RWPE2 (cell line): ENCODE data around the gene FADS1.

ENCODE experiments used
- ATAC-seq: fragments of 200-7000 bp; cut with Tn5 transposase; 3 replicates; pipeline ENCODE4 v1.9.1; 2021; ENCODE audit warnings: low read depth
- DNase-seq: peaks from one replicate; pipeline ENCODE4 v3.0.0-alpha.2; 2020; ENCODE audit warnings: low spot score
- H3K27ac ChIP-seq: fragments of 450-650 bp; 2 replicates; pipeline ENCODE4 v1.5.1; 2017; ENCODE audit warnings: mild to moderate bottlenecking; ENCODE audit not compliant: poor library complexity, severe bottlenecking
- H3K27me3 ChIP-seq: fragments of 250-450 bp; sonication (Bioruptor Pico); 2 replicates; pipeline ENCODE4 v1.5.1; 2021; ENCODE audit warnings: mild to moderate bottlenecking, moderate library complexity; ENCODE audit not compliant: insufficient read depth, poor library complexity, severe bottlenecking
- H3K36me3 ChIP-seq: fragments of 250-450 bp; sonication (Bioruptor Pico); 2 replicates; pipeline ENCODE4 v1.5.1; 2020; ENCODE audit warnings: low read depth, mild to moderate bottlenecking, moderate library complexity
- H3K4me1 ChIP-seq: fragments of 250-450 bp; sonication (Bioruptor Pico); 2 replicates; pipeline ENCODE4 v1.5.1; 2021; ENCODE audit warnings: mild to moderate bottlenecking, moderate library complexity; ENCODE audit not compliant: insufficient read depth, poor library complexity, severe bottlenecking
- H3K4me3 ChIP-seq: fragments of 250-450 bp; sonication (Bioruptor Pico); 2 replicates; pipeline ENCODE4 v1.5.1; 2021; ENCODE audit warnings: mild to moderate bottlenecking, moderate library complexity; ENCODE audit not compliant: severe bottlenecking
- H3K9me3 ChIP-seq: fragments of 250-450 bp; sonication (Bioruptor Pico); 2 replicates; pipeline ENCODE4 v1.5.1; 2021; ENCODE audit warnings: mild to moderate bottlenecking, moderate library complexity; ENCODE audit not compliant: severe bottlenecking
- TF ChIP-seq, protein P1 (sequence below): fragments of 450-650 bp; IDR thresholded peaks from one replicate; pipeline ENCODE4 v1.5.1; 2017; ENCODE audit warnings: mild to moderate bottlenecking, moderate library complexity; ENCODE audit not compliant: poor library complexity, severe bottlenecking

The FADS1 gene

GRCh38 chr11:61854966-61855714 lies 38.3 kb upstream of the FADS1 start:
- H3K27me3 ChIP-seq: no peaks in the 10 kb centered on the region
- no peak overlapping the region for H3K4me3 ChIP-seq
- no peaks in the 10 kb centered on the region for H3K9me3 ChIP-seq
- no peak overlapping the region for H3K27ac ChIP-seq
- peaks cover 97% of the 10 kb centered on the region for H3K36me3 ChIP-seq
- H3K4me1 ChIP-seq: no peaks in the 10 kb centered on the region
- ATAC-seq (no peak), DNase-seq (peak; percentile 46)
- TF ChIP-seq, protein P1, sequence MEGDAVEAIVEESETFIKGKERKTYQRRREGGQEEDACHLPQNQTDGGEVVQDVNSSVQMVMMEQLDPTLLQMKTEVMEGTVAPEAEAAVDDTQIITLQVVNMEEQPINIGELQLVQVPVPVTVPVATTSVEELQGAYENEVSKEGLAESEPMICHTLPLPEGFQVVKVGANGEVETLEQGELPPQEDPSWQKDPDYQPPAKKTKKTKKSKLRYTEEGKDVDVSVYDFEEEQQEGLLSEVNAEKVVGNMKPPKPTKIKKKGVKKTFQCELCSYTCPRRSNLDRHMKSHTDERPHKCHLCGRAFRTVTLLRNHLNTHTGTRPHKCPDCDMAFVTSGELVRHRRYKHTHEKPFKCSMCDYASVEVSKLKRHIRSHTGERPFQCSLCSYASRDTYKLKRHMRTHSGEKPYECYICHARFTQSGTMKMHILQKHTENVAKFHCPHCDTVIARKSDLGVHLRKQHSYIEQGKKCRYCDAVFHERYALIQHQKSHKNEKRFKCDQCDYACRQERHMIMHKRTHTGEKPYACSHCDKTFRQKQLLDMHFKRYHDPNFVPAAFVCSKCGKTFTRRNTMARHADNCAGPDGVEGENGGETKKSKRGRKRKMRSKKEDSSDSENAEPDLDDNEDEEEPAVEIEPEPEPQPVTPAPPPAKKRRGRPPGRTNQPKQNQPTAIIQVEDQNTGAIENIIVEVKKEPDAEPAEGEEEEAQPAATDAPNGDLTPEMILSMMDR: no peak

- Histone ChIP-seq H3K4me1 (no peaks in the 10 kb centered on the region), H3K36me3 (peaks cover 97% of the 10 kb centered on the region), H3K4me3 (no peak overlapping the region), H3K9me3 (no peaks in the 10 kb centered on the region), H3K27me3 (no peaks in the 10 kb centered on the region), H3K27ac (no peak overlapping the region)
- peak; percentile 13 for DNase-seq
- ATAC-seq: no peak
- TF ChIP-seq, protein P1: no peak
These were observed 37.5 kb upstream of the FADS1 start for GRCh38 chr11:61854206-61854895.

GRCh38 chr11:61853698-61854169 lies 36.9 kb upstream of the FADS1 start:
- peaks cover 97% of the 10 kb centered on the region for H3K36me3 ChIP-seq
- ATAC-seq (no peak), DNase-seq (peak; percentile 42)
- no peak overlapping the region for H3K27ac ChIP-seq
- H3K27me3 ChIP-seq: no peaks in the 10 kb centered on the region
- no peaks in the 10 kb centered on the region for H3K9me3 ChIP-seq
- H3K4me1 ChIP-seq: no peaks in the 10 kb centered on the region
- no peak overlapping the region for H3K4me3 ChIP-seq
- TF ChIP-seq, protein P1: no peak

GRCh38 chr11:61851900-61852295 lies 35.1 kb upstream of the FADS1 start:
- ATAC-seq: no peak
- H3K36me3 ChIP-seq: peaks cover 97% of the 10 kb centered on the region
- H3K4me3 ChIP-seq: no peak overlapping the region
- H3K27me3 ChIP-seq: no peaks in the 10 kb centered on the region
- no peaks in the 10 kb centered on the region for H3K9me3 ChIP-seq
- TF ChIP-seq, protein P1: no peak
- no peak overlapping the region for H3K27ac ChIP-seq
- peak; percentile 29 for DNase-seq
- H3K4me1 ChIP-seq: no peaks in the 10 kb centered on the region
